ENCODE measurements around the gene ANKS6. TPM values are rescaled to one million over a fixed set of nuclear protein-coding genes. Genes with fewer than 3 reads are reported as not detected.

The ANKS6 gene
- 11.3 and 26.1 TPM in 2 replicates for total RNA-seq

GRCh38 chr9:98796364-98797101, at the start of gene ANKS6:
TSS of gene ANKS6 (minus strand) at chr9:98796555. CDS start at chr9:98796491, 64 bp downstream.
- no peak for DNase-seq (ENCODE audit: low read depth)

- DNase-seq (ENCODE audit: low read depth) = no peak
These were observed 49.7 kb upstream of the ANKS6 start for GRCh38 chr9:98846081-98846480.

GRCh38 chr9:98842510-98842909, 46.2 kb upstream of the ANKS6 start:
- no peak for DNase-seq (ENCODE audit: low read depth)

GRCh38 chr9:98839724-98840123, 43.4 kb upstream of the ANKS6 start:
- DNase-seq (ENCODE audit: low read depth) = no peak

- DNase-seq (ENCODE audit: low read depth) = no peak
These were observed 42.7 kb upstream of the ANKS6 start for GRCh38 chr9:98838868-98839565.

- no peak for DNase-seq (ENCODE audit: low read depth)
These were observed 42.0 kb upstream of the ANKS6 start for GRCh38 chr9:98838155-98838867.

GRCh38 chr9:98837516-98837915, 41.2 kb upstream of the ANKS6 start:
- DNase-seq (ENCODE audit: low read depth) = no peak

GRCh38 chr9:98836206-98836605, 39.9 kb upstream of the ANKS6 start:
- no peak for DNase-seq (ENCODE audit: low read depth)

- DNase-seq (ENCODE audit: low read depth) = no peak
These were observed 38.0 kb upstream of the ANKS6 start for GRCh38 chr9:98834386-98834785.

GRCh38 chr9:98833090-98833956, 37.0 kb upstream of the ANKS6 start:
- DNase-seq (ENCODE audit: low read depth) = no peak

GRCh38 chr9:98832768-98833089, 36.4 kb upstream of the ANKS6 start:
- DNase-seq (ENCODE audit: low read depth) = no peak

- DNase-seq (ENCODE audit: low read depth) = no peak
These were observed 35.3 kb upstream of the ANKS6 start for GRCh38 chr9:98831696-98832095.

- DNase-seq (ENCODE audit: low read depth) = no peak
These were observed 34.2 kb upstream of the ANKS6 start for GRCh38 chr9:98830554-98830953.

- no peak for DNase-seq (ENCODE audit: low read depth)
These were observed 33.4 kb upstream of the ANKS6 start for GRCh38 chr9:98829766-98830165.

GRCh38 chr9:98826716-98827115, 30.4 kb upstream of the ANKS6 start:
- no peak for DNase-seq (ENCODE audit: low read depth)

- DNase-seq (ENCODE audit: low read depth) = no peak
These were observed 29.1 kb upstream of the ANKS6 start for GRCh38 chr9:98825414-98825813.

- no peak for DNase-seq (ENCODE audit: low read depth)
These were observed 27.4 kb upstream of the ANKS6 start for GRCh38 chr9:98823666-98824334.

GRCh38 chr9:98822661-98823060, 26.3 kb upstream of the ANKS6 start:
- DNase-seq (ENCODE audit: low read depth) = no peak

GRCh38 chr9:98821831-98822230, 25.5 kb upstream of the ANKS6 start:
- no peak for DNase-seq (ENCODE audit: low read depth)

GRCh38 chr9:98819231-98819630, 22.9 kb upstream of the ANKS6 start:
- no peak for DNase-seq (ENCODE audit: low read depth)

- DNase-seq (ENCODE audit: low read depth) = no peak
These were observed 22.4 kb upstream of the ANKS6 start for GRCh38 chr9:98818764-98819163.

Measured in renal cortical epithelial cell (primary cell).